HG03108 (cell line): Measurements from ENCODE around the gene PRKCE.

Source experiments
- ATAC-seq: cut with Tn5 transposase; IDR thresholded peaks from one replicate; pipeline ENCODE4 v1.9.1; 2021; ENCODE audit warnings: moderate library complexity; ENCODE audit not compliant: unreplicated experiment

Gene PRKCE

GRCh38 chr2:45826884-45827635 lies 175.6 kb downstream of the PRKCE start:
- no peak for ATAC-seq

- no peak for ATAC-seq
These were observed 178.8 kb downstream of the PRKCE start for GRCh38 chr2:45830322-45830721.

DNA sequence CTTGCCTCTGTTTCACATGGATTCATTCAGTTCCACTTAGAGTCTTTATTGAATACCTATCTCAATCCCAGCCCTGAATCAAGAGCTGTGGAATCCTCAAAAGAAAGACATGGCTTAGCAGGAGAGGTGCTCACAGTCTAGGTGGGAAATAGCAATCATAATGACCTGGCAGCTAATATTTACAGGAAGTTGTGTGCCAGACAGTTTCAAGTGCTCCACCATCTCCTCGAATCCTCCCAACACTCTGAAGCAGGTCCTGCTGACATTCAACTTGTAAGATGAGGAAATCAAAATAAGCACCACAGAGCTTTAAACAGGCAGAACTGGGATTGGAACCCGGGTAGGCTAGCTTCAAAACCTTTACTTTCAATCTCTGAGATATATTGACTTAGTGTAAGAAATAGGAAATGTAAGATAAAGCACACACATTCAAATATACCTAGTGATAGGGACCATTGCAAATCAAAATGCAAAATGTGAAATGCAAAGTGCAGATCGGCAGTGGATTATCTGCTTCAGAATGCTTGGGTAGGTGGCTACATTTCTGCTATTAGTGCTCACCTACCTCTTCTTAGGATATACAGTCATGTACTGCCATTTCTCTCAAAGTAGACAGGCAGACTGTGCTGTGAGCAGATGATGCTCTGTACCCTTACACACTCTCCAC lies 182.0 kb downstream of the PRKCE start:
- no peak for ATAC-seq

- ATAC-seq = peak; percentile 60
These were observed 182.5 kb downstream of the PRKCE start for GRCh38 chr2:45833968-45834344.

GRCh38 chr2:45834372-45834771 lies 182.9 kb downstream of the PRKCE start:
- no peak for ATAC-seq

GRCh38 chr2:45834858-45835257 lies 183.4 kb downstream of the PRKCE start:
- ATAC-seq = no peak

- ATAC-seq = no peak
These were observed 184.8 kb downstream of the PRKCE start for GRCh38 chr2:45836316-45836715.

DNA sequence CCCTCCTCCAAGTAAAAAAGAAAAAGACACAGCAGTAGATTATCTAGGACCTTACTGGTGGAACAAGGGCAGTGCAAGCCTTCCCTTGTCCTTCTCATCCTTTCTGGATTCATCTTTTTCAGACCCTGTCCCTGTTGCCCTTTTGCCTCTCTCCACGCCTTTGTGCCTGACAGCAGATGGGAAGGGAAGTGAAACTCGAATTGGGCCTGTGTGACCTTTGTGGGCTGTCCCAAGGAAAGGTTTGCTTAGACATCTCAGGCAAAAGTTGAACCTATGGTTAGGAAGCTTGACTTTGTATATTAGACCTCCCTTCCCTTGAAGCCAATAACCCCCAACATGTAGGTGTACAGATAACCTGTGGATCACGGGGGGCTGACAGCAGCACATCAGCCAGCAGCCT lies 185.3 kb downstream of the PRKCE start:
- no peak for ATAC-seq

DNA sequence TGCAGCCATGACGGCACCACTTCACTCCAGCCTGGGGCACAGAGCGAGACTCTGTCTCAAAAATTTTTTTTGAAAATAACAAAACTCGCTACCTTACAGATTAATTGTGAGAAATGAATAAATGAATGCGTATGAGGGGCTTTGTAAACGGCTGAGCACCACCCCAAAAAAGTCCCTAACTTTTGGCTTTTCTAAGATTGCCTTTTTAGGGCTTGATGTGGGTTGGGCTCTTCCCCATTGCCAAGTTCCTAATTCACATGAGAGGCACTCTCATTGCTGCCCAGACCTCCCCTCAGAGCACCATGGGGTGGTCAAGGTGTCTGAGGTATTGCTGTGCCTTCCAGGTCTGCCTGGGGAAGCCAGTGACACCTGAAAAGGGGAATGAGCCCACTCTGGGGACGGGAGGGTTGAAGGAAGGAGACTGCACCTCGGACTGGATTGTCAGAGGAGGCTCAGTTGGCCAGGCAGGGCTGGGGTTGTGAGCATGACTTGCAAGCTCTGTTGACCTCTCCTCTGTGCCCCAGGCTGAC lies 186.4 kb downstream of the PRKCE start:
- ATAC-seq = no peak

DNA sequence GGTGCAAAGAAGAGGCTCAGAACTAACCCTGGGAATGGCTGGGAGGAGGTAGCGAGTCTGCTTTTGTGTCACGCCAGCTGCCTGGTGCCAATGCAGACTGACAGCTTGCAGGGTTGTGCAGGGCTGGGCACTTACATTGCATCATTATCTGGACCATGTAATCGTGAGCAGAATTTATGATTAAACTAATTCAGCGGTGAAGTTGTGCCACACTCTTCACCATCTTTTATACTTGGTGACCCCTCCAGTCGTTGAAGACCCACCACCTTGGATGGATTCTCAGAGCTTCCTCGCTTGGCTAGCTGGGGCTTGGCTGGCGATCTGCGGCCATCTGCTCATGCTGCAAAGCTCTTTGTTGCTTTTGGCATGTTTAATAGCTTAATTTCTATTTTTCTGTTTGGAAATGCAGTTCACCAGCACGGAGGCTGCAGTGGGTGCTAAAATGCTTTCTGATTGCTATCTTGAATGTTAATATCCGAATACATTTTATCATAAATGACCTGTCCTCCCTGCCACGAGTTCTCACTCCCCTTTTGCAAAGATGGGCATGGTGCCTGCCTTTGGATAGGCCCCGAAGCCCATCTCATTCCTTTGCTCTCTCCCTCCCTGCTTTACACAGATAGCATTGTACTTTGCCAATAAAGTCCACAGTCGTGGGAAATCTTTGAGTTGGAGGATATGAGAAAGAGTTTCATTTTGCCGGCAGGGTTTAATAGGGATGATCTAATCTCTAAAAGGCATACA lies 188.2 kb downstream of the PRKCE start:
- ATAC-seq = no peak

GRCh38 chr2:45840481-45840880 lies 189.0 kb downstream of the PRKCE start:
- peak; percentile 32 for ATAC-seq

GRCh38 chr2:45841752-45842407 lies 190.4 kb downstream of the PRKCE start:
- ATAC-seq = no peak

DNA sequence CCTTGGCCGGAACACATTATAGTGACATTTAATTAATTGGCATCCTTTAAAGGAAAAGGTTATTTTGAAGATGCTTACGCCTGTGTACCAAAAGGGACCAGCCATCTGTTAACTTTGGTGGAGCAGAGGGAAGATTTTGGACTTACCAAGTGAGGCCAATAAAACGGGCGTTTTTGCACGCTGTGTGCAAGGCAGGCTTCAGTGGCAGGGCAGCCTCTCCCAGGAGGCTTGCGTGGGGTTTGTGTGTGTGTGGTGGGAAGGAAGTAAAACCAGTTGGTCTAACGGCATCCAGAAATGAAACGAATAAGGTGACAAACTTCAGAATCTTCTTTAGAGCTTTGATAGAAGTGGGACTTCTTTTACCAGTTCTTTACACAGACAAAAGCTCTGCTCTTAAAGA lies 191.7 kb downstream of the PRKCE start:
- peak; percentile 38 for ATAC-seq

DNA sequence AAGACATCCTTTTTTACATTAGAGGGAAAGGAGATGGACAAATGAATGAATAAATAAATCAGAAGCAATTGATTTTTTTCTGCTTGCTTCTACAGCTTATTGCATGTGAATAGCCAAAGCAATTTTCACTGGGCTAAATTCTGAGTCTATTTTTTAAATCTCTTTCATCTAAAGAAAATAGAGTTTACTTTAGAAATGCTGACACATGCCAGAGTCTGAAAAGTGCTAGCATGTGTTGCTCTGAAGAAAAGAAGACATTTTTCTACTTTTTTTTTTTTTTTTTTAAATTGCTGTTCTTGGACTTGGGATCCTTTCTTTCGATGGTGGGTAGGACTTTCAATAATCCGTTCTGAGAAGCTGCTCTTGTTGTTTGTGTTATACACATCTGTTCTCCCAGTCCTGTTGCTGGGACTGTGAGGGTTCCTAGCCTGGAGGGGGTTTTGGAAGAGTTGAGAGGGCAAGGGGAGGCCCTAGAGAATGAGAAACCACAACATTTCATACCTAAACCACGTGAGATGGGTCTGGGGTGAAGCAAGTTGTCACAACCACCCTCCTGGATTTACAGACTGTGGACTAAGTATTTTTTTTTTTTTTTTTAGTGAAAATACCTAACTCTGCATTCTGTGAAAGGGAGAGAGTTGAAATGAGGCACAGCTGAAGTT lies 193.5 kb downstream of the PRKCE start:
- ATAC-seq = no peak

GRCh38 chr2:45845566-45845965 lies 194.1 kb downstream of the PRKCE start:
- ATAC-seq = no peak

GRCh38 chr2:45849491-45850283 lies 198.2 kb downstream of the PRKCE start:
- no peak for ATAC-seq

- no peak for ATAC-seq
These were observed 199.1 kb downstream of the PRKCE start for GRCh38 chr2:45850558-45850957.

- no peak for ATAC-seq
These were observed 199.6 kb downstream of the PRKCE start for GRCh38 chr2:45851111-45851510.

GRCh38 chr2:45851576-45852304 lies 200.3 kb downstream of the PRKCE start:
- no peak for ATAC-seq
